GM21360 (cell line): ENCODE data around the gene SH2D3C.

ENCODE experiments used
- ATAC-seq: cut with Tn5 transposase; IDR thresholded peaks from one replicate; pipeline ENCODE4 v1.9.1; 2021; ENCODE audit warnings: mild to moderate bottlenecking, moderate library complexity; ENCODE audit not compliant: unreplicated experiment

SH2D3C gene

GRCh38 chr9:127722055-127722745, 56.3 kb downstream of the SH2D3C start:
- ATAC-seq: no peak

GRCh38 chr9:127721391-127721821, 57.1 kb downstream of the SH2D3C start:
- no peak for ATAC-seq

GRCh38 chr9:127720865-127721227, 57.6 kb downstream of the SH2D3C start:
- no peak for ATAC-seq

- no peak for ATAC-seq
These were observed 58.2 kb downstream of the SH2D3C start for GRCh38 chr9:127720031-127720864.

- ATAC-seq: no peak
These were observed 60.7 kb downstream of the SH2D3C start for GRCh38 chr9:127717766-127718165.

- no peak for ATAC-seq
These were observed 62.1 kb downstream of the SH2D3C start for GRCh38 chr9:127716412-127716811.

GRCh38 chr9:127715470-127716337, 62.8 kb downstream of the SH2D3C start, which contains the start of the genes PTRH1 and TTC16:
Gene PTRH1 (minus strand): TSS chr9:127715663. CDS start chr9:127715639, 24 bp downstream.
Gene TTC16 (plus strand): TSS chr9:127716079. CDS start chr9:127716146, 67 bp downstream.
- ATAC-seq: peak; percentile 78

GRCh38 chr9:127714951-127715469, 63.5 kb downstream of the SH2D3C start:
- ATAC-seq: no peak

- no peak for ATAC-seq
These were observed 64.3 kb downstream of the SH2D3C start for GRCh38 chr9:127714020-127714750.

- no peak for ATAC-seq
These were observed 65.6 kb downstream of the SH2D3C start for GRCh38 chr9:127712867-127713266.

- ATAC-seq: no peak
These were observed 66.1 kb downstream of the SH2D3C start for GRCh38 chr9:127712371-127712770.

- no peak for ATAC-seq
These were observed 66.6 kb downstream of the SH2D3C start for GRCh38 chr9:127711831-127712274.

- no peak for ATAC-seq
These were observed 67.2 kb downstream of the SH2D3C start for GRCh38 chr9:127711226-127711701.

GRCh38 chr9:127710204-127710783, 68.2 kb downstream of the SH2D3C start:
- ATAC-seq: no peak

- no peak for ATAC-seq
These were observed 69.4 kb downstream of the SH2D3C start for GRCh38 chr9:127708952-127709587.

- no peak for ATAC-seq
These were observed 70.7 kb downstream of the SH2D3C start for GRCh38 chr9:127707766-127708165.

- no peak for ATAC-seq
These were observed 71.6 kb downstream of the SH2D3C start, which contains the start of gene CFAP157 for GRCh38 chr9:127706836-127707241. Gene CFAP157 (plus strand): TSS chr9:127706988. CDS start chr9:127707032, 44 bp downstream.

- ATAC-seq: no peak
These were observed 72.7 kb downstream of the SH2D3C start for GRCh38 chr9:127705577-127706379.
